Left forelimb (tissue), 1 donor: ENCODE data around the gene MPHOSPH6.
"Not testable (repeated sequence)": the region's sequence is repeated elsewhere in the genome, so short reads cannot be mapped to it uniquely, and the experiment has no call there.

ENCODE experiments used
- DNase-seq: peaks from one replicate; pipeline ENCODE4 v3.0.0-alpha.2; 2018; ENCODE audit warnings: low spot score

MPHOSPH6 gene, protein sequence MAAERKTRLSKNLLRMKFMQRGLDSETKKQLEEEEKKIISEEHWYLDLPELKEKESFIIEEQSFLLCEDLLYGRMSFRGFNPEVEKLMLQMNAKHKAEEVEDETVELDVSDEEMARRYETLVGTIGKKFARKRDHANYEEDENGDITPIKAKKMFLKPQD

GRCh38 chr16:82169861-82170845, at the start of gene MPHOSPH6:
Gene MPHOSPH6 (minus strand): TSS chr16:82170224. CDS start chr16:82170175, 49 bp downstream.
- peak; percentile 95 for DNase-seq

DNA sequence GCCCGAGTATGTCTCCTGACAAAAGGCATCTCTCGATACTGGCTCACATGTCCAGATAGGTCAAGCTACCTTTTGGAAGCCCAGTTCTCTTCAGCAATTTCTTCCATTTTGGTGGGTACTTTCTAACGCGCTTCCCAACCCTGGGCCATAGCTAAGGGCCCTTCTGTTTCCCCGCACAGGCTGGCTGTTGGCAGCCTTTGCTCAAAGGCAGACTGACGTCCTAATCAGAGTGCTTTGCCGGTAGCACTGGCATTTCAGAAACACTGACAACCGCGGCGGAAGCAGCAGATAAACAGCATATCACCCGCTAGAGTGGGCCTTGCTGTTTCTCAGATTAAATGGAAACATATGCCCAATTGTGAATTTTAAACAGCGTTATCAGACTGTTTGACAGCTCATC, 49.3 kb upstream of the MPHOSPH6 start:
- DNase-seq = no peak

DNA sequence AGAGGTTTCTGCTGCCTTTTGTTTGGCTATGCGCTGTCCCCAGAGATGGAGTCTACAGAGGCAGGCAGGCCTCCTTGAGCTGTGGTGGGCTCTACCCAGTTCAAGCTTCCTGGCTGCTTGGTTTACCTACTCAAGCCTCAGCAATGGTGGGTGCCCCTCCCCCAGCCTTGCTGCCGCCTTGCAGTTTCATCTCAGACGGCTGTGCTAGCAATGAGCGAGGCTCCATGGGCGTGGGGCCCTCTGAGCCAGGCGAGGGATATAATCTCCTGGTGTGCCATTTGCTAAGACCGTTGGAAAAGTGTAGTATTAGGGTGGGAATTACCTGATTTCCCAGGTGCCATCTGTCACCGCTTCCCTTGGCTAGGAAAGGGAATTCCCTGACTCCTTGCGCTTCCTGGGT, 39.3 kb upstream of the MPHOSPH6 start:
- DNase-seq = not testable (repeated sequence)

DNA sequence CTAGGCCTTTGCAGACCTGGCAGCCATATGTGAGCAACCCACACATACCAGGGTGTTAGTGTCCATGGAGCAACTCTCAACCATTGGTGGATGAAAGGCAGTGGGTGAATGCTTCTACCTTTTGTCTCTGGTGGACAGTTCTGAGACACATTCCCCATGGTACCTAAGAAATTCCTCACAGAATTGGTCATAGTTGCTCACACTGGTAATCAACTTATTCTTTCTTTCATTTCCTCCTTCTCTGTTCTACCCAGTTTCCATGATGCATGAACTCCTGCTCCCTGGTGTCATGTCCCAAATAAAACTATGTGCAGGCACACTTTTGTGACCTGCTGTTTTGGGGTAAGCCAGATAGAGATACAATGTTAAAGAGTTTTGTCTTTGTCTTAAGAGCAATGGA, 33.2 kb upstream of the MPHOSPH6 start:
- no peak for DNase-seq

DNA sequence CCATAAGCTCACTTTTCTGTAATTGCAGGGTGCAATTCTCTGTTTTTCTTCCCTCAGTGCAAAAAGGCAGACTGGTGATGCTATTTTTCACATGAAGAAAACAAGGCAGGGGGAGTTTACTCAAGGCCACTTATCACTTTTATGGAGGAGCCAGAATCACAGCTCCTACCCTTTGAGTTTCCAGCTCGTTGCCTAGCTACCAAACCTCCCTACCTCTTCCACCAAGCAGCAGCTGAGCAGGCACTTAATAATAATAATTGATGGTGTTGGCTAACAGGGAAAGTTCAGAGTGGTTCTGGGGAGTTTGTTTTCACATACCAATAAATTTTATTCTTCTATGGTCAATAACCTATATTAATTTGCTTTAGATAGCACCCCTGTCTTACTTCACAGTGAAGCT, 31.9 kb upstream of the MPHOSPH6 start:
- DNase-seq = no peak

- DNase-seq = no peak
Observed at GRCh38 chr16:82201351-82201750, 31.3 kb upstream of the MPHOSPH6 start.

- DNase-seq = no peak
Observed at GRCh38 chr16:82199209-82199608, 29.2 kb upstream of the MPHOSPH6 start.

- no peak for DNase-seq
Observed at GRCh38 chr16:82197540-82198240, 27.7 kb upstream of the MPHOSPH6 start.

DNA sequence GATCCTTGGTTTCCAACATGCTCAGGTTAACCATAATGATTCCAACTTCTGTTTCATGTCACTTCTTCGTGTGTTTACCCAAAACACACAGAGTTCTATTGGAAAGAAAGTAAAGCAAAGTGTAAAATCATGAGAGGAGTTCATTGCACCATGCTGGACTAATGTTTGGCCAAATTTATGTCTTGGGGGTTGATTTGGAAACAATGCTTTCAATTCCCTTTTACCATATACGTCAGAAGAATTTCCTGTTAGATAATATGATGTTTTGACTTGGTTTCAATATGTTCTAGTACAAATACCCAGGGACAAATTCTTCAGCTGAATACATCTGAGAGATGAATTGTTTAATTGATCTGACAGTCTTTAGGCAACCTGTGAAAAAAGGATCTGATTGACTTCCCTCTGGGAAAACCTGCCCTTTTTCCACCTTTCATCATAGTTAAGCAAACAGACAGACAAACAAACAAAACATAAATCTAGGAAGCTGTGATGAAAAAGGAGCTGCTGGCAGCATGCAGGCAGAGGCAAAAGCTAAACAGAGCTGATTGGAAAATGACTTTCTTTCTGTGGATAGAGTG, 26.0 kb upstream of the MPHOSPH6 start:
- no peak for DNase-seq

GRCh38 chr16:82194086-82194485, 24.1 kb upstream of the MPHOSPH6 start:
- DNase-seq = no peak

- DNase-seq = no peak
Observed at GRCh38 chr16:82192665-82193064, 22.6 kb upstream of the MPHOSPH6 start.

DNA sequence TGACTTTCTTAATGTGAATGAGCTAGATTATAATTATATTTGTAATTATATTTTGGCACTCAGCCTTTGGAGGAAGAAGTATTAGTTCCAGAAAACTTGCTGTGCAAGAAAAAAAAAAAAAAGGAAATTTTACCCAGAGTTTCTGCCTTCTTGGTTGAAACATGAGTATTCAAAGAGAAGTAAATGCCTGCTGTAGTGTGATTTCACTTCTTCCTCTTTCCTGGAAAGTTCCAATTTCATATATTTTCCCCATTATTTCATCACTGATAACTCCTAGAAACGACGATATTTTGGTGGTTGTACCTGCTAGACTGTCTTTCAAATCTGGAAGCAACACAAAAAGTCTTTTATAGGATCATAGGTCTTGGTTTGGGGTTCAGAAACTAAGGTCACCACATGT, 20.4 kb upstream of the MPHOSPH6 start:
- DNase-seq = no peak

GRCh38 chr16:82187829-82188228, 17.8 kb upstream of the MPHOSPH6 start:
- no peak for DNase-seq

- DNase-seq = no peak
Observed at GRCh38 chr16:82185012-82185411, 15.0 kb upstream of the MPHOSPH6 start.

DNA sequence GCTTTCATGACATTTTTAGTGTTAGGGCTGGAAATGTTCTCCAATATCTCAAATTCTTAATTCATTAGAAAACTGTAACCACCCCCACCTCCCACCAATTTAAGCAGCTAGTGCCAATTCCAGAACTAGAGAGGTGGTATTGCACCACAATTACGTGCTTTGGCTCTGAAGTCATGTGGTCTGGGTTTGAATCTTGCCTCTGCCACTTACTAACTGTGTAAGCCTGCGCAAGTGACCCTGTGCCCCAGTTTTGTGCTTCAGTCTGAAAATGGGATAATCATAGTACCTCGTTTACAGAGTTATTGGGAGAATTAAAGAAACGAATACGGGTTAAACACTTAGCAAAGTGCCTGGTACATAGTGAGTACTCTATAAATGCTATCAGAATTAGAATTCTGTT, 14.2 kb upstream of the MPHOSPH6 start:
- DNase-seq = no peak

DNA sequence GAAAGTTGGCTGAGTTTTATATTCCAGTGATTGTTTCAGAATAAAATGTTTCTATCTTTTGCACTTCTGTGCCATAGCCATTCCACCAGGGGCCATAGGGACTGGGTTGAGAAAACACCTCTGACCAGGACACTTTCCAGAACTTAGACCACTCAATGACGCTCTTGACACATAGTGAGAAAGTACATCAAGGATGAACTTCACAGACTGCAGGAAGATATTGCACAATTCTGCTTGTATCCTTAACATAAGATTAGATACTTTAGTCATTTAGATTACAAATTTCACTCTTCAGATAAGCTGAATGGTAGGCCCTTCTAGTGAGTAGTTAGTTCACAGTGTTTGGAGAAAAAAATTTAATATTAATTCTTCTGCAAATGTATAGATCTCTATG, 13.0 kb upstream of the MPHOSPH6 start:
- no peak for DNase-seq

GRCh38 chr16:82182266-82183003, 12.4 kb upstream of the MPHOSPH6 start:
- DNase-seq = no peak

- no peak for DNase-seq
Observed at GRCh38 chr16:82181461-82182185, 11.6 kb upstream of the MPHOSPH6 start.

GRCh38 chr16:82178352-82178751, 8.3 kb upstream of the MPHOSPH6 start:
- DNase-seq = no peak

- no peak for DNase-seq
Observed at GRCh38 chr16:82177555-82177954, 7.5 kb upstream of the MPHOSPH6 start.

DNA sequence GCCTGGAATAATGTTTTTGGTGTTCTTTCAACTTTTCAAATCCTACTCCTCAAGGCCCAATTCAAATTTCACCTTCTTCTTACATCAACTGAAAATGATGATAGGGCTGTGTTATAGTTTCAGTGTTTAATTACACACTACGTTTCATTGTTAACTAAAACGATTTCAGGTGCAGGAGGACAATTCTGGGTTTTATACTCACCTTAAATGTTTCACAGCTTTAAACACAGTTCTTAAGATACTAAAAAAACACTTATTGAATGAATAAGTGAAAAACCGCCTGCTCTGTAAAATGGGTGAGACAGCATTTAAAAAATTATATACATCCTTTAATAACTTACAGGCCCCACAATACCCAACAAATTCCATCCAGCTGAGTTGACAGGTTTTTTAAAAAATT, 6.2 kb upstream of the MPHOSPH6 start:
- no peak for DNase-seq
